CD1c-positive myeloid dendritic cell (primary cell): ENCODE data around the gene ELF4.
"Not testable (repeated sequence)": the region's sequence is repeated elsewhere in the genome, so short reads cannot be mapped to it uniquely, and the experiment has no call there.

ENCODE experiments used
- DNase-seq: peaks from one replicate; pipeline ENCODE4 v3.0.0-alpha.2; 2016; ENCODE audit errors: extremely low spot score

ELF4 gene

DNA sequence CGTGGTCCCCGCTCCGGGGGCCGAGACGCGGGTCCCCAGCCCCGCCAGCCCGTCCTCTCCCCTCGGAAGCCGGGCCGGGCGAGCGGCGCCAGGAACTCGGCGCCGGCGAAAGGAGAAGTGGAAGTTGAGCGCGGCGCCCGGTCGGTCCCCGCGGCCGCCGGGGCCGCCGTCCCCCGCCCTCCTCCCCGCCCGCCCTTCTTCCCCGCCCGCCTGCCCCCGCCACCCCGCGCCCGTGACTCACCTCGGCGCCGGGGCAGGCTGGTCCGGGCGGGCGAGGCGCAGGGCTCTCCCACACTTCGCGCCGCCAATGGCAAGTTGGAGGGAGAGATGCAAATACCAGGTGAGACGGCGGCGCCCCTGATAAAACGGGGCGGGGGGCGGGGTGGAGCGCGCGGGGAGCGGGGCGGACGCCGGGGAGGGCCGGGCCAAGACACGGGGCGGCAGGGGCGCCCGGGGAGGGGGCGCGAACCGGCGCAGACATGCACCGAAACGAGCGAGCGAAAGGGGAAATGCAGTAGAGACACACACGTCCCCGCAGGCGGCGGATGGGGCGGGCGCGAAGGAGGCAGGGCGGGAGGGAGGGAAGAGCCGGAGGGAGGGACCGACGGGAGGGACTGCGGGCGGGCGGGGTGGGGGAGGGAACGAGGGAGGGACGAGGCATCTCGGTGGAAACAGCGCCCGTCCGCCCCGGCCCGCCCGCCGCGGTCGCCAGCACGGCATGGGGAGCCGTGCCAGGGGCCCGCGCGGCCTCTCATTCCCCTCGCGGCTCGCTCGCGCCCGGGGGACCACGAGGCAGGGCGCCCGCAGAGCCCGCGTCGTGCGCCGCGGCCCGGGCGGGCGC is at the start of gene ELF4:
ELF4 (minus strand) TSS at position 119 of the 841 bp plus-strand sequence. CDS start 29,167 bp downstream, outside the sequence.
- peak; percentile 72 for DNase-seq

DNA sequence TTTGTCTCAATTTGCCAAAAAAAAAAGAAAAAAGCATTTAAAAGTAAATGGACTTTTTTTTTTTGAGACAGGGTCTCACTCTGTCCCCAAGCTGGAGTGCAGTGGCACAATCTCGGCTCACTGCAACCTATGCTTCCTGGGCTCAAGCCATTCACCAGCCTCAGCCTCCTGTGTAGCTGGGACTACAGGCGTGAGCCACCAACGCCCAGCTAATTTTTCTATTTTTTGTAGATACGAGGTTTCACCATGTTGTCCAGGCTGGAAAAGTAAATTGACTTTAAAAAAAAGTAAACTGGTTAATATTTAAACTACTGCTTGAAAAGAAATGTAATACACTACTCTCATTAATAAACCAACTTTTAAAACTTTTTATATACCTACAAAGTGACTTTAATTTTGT is 49.5 kb upstream of the ELF4 start:
- DNase-seq: no peak

DNA sequence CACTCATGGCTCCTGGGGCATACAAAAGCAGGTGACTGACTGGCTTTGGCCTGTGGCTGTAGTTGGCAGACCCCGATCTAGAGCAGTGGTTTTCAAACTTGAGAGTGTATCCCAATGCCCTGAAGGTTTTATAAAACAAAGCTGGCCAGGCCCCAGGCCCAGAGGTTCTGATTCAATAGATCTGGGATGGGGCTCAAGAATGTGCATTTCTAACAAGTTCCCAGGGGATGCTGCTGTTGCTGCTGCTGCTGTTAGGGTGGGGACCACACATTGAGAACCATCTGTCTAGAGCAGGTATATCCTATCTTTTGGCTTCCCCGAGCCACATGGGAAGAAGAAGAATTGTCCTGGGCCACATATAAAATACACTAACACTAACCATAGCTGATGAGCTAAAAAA is 48.0 kb upstream of the ELF4 start:
- no peak for DNase-seq

DNA sequence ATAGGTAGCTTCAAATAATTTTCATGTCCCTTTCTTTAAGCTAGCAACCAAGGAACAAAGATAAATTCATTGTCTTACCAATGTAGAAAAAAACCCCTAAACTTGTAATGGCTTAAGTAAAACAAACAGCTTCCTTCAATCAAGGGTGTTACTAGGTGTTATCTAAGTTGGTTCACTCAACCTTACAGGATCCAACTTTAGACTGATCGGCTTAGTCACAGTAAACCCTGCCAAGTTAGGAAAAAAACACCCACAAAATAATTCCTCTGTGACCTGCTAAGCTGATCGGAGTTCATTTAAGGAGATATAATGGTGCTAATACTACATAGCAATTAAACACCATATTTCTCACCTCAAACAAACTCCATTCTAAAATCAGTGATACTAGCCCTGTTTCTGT is 45.3 kb upstream of the ELF4 start:
- DNase-seq: no peak

DNA sequence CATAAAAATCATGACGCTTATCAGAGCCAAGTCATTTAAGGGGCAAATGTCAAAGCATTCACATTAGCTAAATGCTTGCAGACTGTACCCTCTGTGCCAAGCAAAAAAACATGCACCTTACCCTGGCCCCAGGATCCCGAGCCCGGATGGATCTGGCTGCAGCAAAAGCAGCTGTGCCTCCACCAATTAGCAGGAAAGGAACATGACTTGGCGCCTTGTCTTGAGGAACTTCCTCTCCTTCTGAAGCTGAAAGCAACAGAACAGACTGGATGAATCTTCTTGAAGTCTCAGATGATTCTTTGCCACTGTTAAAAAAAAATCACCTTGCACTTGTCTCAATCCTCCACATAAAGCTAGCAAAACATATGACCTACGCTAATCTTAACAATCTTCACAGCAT is 37.3 kb upstream of the ELF4 start:
- no peak for DNase-seq

DNA sequence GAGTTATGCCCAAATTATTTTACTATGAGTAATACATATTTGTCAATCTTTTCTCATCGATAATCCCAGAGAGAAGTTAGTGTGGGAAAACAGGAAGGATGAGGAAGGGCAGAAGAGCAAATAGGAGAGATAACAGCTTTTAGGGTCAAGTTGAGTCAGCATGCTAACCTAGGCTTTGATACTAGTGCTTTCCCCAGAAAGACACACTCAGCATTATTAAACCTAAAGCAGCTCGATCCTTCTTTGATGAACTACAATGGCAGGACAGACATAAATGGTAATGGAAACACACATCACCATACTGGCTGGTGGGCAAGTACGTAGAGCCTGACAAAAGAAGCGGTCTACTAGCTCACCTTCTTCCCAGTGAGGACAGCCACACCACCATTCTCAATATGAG is 34.8 kb upstream of the ELF4 start:
- no peak for DNase-seq

DNA sequence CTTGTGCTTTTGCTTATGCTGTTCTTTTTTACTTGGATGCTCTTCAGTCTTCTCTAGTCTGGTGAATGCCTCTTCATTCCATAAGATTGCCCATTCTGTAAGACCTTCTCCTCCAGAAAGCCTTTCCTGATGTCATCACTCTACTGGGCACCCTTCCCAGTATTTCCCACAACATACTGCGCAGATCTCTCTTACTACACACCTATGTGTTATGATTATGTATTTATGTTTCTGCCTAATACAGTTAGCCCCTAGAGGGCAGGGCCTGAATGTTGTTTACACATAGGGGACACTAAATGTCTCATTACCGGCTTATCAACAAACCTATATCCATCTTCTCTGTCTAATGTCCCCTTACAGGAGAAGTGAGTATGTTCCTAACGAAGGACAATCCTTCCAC is 34.2 kb upstream of the ELF4 start:
- DNase-seq: no peak

DNA sequence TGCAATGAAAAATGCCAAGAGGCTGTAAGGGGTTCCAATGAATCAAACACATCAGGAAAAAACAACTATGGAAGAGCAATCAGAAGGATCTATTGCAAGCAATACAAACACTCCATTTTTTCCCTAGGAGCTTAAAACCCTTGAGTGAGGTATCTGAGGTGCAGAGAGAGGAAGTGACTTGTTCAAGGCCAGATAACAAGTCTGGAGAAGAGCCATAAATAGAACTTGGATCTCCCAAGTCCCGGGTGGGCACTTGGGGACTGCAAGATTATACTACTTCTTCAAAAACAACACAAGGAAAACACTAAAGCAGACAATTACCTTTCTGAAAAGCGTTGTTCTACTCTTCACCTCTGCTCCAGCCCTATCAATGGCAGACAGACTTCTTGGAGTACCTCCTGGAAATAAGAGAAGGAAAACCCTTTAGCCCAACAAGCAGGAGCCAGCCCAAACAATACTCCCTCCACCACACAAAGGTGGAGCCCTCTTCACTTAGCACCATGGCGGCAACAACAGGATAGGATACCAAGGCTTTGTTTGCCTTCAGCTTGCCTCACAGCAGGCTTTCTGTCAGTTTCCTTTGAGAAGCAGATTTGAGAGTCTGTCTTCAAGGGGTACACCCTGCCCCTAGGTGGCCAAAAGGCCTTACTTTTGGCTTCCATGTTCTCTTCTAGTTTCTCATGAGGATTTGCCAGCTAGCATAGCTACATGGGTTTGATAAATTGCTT is 29.3 kb upstream of the ELF4 start:
- DNase-seq: no peak

DNA sequence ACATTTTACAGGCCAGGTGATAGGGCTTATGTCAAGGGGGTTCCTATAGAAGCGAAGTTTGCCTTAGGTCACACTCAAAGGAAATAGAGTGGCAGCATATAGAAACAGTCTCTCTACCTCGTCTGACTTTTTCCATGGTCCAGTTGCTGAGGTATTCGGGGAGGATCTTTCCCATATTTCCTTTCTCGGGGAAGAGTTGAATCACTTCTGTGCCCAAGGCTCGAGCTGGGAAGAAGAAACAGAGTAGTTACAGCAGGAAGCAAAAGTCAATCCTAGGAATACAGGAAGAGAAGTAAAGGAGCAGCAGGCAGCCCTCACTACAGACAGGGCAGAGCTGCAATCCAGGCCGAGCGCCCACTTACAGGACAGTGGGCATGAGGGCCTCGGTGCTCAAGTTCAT is 26.7 kb upstream of the ELF4 start:
- DNase-seq: no peak

DNA sequence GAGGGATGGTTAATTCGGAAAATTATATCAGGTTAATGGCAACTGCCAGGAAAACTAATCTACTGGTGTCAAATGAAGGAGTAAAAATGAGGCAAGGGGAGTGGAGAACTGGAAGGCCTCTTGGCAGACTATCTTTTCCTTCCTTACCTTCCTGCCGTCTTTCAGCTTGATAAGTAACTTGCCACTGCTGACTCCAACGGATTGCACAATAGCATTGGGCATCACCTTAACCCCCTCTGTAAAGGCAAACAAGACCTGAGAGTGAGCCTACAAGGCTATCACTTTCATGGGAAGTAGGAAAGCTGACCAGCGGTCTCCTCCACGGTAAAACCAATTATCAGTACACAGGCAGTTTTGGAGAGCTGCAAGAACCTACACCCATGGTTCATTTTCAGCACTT is 26.2 kb upstream of the ELF4 start:
- no peak for DNase-seq

DNA sequence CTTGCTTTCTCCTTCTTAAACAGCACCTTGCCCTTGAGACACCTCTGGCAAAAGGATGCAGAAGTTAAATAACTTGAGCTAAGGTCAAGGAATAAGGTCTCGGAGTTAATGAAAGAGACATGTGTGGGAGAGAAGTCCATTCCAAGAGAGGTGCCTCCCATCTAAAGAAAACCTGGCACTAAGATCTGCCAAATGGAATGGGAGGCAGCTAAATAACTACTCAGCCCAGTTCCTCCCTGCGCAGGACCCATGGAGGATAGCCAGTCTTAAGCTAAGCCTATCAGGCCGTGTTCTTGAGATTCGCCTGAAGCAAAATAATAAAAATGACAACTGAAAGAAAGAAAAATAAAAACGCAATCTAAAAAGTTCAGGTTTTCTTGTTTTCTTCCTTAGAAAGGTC is 20.7 kb upstream of the ELF4 start:
- no peak for DNase-seq

DNA sequence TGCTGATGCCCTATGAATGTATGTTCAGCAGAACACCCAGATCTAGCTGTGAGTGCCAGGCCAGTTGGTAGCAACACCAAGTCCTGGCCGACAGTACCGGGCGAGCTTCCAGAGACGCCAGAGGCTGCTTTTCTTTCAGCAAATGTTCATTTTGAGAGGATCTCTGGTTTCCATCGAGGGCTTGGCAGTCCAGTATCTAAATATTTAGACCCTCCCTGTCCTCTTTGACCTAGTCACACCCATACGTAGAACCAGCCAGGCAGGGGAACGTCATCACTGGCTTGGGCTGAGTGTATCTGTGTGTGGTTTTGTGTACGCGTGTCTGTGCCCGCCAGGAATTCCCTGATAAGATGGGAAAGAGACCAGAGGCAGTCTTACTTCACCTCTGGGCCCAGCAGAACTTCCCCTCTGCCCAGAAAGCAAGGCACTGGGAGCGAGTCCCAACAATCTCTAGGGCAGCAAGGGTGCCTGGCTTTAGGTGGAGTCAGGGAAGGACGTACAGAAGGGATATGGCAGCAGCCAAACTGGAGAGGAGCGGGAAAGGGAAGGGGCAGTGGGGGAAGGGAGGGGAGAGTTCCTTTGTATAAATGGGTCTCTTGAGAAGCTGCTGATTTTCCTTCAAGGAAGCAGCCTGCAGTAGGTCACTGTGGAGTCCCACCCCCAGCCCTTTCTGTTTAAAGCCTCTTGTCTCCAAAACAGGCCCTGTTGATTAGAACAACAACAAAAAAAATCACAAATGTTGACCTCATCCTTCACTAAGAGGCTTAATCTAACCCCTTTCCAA is 15.0 kb upstream of the ELF4 start:
- DNase-seq: no peak

DNA sequence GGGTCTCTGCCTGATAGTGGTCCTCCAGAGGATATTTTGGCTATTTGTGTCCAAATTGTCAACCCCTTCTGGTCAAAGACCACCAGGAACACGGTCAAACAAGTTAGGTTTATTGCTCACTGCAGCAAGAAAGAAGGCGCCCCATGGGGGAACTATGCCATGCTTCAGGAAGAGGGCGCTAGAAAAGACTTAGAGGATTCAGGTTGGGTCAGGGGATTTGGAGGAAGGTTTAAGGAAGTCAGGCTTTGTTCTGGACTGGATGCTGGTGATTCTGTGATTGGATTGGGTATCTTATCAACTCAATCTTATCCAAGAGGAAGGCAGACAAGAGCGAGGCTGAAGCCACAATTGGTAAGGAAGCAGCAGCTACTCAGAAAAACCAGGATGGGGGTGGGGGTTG is 14.3 kb upstream of the ELF4 start:
- no peak for DNase-seq

DNA sequence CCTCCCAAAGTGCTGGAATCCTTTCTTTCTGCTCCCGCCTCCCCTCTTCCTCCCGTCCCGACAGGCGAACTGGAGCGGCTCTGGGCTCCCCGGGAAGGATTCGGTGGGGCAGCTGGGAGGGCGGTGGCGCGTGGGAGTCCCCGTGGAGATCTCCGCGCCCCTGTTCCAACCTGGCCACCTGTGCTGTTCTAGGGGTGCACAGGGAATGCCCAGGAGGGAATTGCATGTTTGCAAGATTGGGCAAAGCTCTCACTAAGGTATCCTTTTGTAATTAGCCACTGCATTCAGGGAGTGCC is 11.2 kb upstream of the ELF4 start:
- DNase-seq: no peak

DNA sequence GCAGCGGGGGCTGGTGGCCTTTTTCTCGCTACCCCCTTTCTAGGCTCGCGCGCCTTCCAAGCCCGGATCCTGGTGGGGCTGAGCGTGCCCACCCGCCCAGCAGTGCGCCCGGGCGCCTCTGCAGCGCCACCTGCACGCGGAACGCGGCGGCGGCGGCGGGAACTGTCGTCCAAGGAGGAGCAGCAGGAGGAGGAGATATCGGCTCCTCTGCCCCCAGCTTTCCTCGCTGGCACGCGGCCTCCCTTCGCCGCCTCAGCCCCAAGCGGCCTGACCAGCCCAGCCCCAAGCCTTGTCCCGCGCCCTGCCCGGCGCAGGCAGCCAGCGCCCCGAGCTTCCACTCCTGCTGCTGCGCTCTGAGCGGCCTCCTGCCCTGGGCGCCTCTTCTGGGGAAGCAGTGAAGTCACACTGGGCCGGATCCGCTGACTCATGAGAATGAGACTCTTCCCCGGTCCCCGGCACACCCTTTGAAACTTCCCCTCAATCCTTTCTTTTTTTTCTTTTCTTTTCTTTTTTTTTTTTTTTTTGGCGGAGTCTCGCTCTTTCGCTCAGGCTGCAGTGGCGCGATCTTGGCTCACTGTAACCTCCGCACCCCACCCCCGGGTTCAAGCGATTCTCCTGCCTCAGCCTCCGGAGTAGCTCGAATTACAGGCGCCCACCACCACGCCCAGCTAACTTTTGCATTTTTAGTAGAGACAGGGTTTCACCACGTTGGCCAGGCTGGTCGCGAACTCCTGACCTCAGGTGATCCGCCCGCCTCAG is 10.6 kb upstream of the ELF4 start:
- DNase-seq: peak; percentile 74

DNA sequence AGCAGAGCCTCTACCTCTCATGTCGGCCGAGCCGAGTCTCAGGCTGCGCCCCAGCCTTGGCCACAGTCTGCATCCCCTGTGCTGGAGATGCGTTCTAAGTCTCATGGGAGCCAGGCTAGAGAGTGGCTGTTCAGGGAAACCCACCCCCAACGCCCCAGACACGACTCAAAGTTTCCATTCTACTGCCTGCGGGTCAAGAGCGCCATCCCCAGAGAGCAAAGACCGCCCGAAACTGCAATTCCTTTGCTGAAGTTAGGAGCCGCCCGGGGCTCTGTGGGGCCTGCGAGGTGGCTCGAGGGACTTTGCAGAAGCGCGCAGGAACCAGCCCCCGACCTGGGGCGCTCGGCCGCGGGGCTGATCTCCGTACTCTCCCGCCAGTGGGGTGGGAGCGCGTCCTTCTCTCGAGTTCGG is 10.0 kb upstream of the ELF4 start:
- no peak for DNase-seq

DNA sequence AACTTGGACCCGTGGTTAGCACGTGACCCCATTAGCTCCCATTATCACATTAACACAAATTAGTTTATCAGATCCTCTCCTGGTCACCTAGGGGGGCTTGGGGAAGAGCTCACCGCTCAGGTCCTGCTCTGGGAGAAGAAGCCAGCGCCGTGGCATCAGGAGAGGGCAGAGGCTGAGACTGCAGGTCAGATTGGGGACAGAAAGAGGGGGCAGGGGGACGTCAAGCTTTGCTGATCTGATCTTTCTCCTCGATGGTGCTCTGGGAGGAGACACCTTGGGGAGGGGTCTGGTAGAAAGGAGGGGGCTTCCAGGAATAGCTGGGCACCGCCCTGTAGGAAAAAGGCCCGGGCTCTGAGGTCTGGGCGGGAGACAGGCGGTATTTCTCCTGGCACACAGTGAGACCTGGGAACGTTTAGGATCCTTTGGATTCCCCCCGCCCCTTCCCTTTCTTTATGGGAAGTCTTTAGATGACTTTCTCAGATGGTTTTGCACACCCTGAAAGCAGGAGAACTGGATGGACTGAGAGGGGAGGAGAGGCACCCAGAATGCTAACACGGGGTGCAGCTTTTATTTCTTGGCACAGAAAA is 9.1 kb upstream of the ELF4 start:
- no peak for DNase-seq

DNA sequence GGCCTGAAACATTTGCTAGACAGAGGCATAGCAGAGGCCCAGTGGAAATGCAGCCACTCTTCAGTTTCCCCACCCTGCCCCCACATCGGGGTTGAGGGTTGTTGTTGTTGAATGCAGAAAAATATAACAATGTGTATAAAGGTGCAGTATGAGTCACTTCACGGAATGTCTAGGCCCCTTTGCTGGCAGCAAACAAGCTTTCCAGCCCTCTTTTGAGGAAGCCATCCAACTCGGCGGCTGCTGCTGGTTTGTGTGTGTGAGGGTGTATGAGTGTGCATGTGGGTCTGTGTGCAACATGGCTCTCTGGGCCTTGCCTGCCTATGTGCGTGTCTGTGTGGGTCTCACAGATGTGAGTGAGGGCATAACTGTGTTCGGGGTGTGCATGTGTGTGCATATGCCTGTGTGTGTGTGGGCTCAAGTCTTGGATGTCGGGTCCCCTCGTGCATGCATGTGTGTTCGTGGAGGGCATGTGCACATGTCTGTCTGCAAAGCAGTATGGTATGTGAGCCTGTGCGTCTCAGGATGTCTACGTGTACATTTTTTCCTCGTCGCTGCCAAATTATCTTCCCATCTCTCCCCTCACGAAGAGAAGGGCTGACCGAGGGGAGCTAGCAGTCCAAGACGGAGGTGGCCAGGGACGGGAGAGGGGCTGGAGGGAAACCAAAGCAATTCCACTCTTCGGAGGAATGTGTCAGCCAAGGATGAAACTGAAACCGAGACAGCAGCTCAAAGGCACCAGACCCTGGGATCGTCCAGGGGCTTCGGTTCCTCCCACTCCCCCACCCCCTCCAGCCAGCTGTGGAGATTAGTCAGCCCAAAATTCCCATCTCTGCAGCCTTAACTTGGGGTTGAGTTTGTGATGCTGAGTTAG is 8.4 kb upstream of the ELF4 start:
- peak; percentile 34 for DNase-seq

DNA sequence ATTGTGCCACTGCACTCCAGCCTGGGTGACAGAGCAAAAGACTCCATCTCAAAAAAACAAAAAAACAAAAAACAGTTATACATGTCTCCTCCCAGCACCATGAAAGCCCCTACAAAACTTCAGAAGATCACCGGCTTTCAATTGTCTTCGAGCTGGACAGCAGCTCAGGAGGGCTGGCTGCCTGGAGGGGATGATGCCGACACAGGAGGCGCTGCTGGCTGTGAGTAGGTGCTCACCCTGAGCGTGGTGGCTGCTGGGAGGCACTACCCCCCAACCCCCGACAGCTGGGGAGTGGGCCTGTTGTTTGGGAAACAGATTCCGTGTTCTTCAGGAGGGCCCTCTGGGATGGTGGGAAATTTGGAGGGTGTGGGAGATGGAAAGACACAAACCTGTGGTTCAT is 6.9 kb upstream of the ELF4 start:
- no peak for DNase-seq

DNA sequence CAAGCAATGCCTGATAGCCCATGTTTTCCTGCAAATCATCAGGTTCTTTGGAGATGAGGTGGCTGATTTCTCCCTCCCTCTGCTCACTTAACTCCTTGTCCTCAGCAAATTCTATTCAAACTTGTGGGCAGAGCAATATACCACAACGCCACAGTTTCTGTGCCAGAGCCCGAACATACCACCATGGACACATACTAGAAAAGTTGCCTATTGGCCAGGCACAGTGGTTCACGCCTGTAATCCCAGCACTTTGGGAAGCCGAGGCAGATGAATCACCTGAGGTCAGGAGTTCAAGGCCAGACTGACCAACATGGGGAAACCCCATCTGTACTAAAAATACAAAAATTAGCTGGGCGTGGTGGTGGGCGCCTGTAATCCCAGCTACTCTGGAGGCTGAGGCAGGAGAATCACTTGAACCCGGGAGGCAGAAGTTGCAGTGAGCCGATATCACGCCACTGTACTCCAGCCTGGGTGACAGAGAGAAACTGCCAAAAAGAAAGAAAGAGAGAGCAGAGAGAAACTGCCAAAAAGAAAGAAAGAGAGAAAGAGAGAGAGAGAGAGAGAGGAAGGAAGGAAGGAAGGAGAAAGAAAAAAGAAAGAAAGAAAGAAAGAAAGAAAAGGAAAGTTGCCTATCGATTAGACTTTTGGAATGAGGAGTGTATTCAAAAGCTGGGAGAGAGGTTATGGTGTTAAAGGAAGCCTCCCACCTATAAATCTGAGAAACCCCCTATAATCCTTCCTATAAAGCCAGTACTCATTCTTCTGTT is 5.0 kb upstream of the ELF4 start:
- DNase-seq: not testable (repeated sequence)
